TTC549 (cell line): ENCODE measurements around the gene CCDC33.

ENCODE experiments used
- FAIRE-seq: peaks from 2 replicates; lab custom pipeline; 2012; peaks lifted over from hg19 to GRCh38; lab: Jason Lieb, UNC

Gene CCDC33

GRCh38 chr15:74235962-74236361, at the start of gene CCDC33:
Gene CCDC33 (plus strand): TSS chr15:74236326. CDS start chr15:74236720, 394 bp downstream.
- no peak for FAIRE-seq

- FAIRE-seq: no peak
These were observed 47.9 kb upstream of the CCDC33 start for GRCh38 chr15:74188216-74188615.

DNA sequence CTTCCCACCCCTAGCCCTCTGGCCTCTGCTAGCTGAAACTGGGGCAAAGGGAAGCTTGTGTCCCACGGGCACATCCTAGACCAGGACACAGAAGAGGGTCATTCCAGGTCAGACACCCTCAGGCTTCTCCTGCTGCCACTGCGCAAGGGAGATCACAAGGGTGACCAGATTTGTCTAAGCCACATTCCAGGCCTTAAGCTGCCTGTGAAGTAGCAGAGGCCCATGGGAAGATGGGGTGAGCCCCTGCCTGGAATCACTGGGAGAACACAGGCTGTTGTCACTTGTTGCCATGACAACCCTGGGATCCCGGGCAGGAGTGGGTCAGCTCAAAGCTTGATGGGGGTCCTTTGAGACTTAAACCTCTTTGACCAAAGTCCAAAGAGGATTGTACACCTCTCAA, 44.3 kb upstream of the CCDC33 start:
- FAIRE-seq: no peak

DNA sequence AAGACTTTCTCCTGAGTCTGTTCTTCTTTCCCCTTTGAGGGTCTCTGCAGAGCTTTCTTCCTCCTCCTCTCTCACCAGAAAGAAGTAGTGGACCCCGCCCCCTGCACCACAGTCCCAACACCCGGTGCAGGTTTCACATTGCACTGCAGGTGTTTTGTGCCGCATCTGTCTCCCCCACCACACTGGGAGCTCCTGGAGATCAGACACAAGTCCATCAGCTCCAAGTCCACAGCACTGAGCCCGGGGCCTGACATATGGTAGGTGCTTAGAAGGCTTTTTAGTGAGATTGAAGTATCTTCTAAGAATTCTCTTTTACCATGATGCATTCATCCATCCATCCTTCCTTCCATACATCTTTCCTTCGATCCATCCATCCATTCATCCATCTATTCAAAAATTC, 43.4 kb upstream of the CCDC33 start:
- FAIRE-seq: no peak

GRCh38 chr15:74193299-74193718, 42.8 kb upstream of the CCDC33 start:
- no peak for FAIRE-seq

- no peak for FAIRE-seq
These were observed 42.2 kb upstream of the CCDC33 start for GRCh38 chr15:74193905-74194304.

- FAIRE-seq: no peak
These were observed 41.3 kb upstream of the CCDC33 start for GRCh38 chr15:74194572-74195559.

DNA sequence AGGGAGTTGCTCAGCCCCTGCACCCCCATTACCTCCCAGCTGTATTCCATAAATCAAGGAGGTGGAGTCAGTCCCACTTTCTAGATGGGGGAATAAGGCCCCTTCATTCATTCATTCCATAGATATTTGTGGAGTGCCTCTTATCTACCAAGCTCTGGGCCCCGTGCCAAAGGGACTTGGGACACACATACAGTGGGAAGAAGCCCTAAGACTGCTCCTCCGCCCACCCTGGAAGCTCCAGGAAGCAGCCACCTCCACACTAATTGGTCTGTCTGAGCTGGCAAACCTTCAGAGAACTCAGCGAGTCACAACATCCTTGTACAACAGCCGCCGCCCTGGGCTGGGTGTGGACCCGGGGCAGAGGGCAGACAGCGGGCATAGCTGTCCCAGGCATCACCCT, 40.0 kb upstream of the CCDC33 start:
- no peak for FAIRE-seq

DNA sequence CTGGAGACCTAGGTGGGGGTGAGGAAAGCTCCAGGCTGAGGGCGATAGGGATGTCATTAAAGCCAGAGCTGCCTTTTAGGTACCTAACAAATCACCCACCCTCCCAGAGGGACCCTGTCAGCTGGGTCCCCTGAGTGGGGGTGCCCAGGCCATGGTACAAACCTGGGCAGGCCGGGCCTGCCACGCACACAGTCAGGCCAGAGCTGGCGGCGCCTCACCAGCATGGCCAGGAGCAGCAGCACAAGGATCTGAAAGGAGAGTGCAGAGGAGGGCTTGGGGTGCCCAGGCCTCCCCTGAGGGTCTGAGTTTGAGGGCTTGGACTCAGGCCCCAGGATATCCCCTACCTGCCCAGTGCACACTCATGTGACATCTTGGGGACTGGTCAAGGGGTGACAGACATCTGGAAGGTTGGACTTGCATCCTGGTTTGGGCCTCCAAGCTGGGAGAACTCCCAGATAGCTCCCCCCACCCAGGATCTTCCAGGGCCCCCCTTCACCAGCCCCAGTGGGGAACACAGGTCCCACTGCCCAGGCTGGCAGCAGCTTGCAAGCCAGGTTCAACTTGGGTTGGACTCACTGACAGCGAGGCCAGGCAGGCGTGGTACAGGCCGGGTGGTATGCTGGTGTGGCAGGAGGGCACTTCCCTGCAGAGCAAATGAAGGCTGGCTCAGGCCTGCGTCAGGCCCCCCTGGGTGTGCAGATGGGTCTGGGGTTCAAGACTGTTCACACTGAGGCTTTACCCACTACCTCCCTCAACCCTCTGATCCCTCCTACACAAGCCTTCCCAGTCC, 38.8 kb upstream of the CCDC33 start:
- no peak for FAIRE-seq

GRCh38 chr15:74199297-74199652, 36.9 kb upstream of the CCDC33 start:
- FAIRE-seq: no peak

- FAIRE-seq: no peak
These were observed 35.7 kb upstream of the CCDC33 start for GRCh38 chr15:74200412-74200815.

DNA sequence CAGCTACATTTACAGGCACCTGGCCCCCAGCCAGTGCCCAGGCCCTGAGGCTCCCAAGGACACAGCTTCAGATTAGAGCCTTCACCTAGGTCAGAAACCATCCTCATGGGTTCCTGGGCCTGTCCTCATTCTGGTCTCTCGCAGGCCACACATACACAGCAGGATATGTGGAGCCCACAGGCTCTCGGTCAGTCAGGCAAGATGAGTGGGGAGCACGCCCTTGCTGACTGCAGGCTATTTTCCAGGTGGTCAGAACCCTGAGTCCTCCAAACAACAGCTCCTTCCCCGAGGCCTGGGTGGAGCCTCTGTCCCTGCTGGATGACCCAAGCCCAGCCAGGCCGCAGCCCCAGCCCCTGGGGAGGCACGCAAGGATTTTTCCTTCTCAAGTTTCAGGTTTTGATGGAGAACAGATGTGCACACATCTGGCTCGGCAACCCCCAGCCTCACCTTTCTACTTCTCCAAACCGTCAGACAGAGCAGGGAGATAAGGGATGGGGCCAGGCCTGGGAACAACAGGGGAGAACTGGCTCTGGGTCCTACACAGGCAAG, 35.2 kb upstream of the CCDC33 start:
- no peak for FAIRE-seq

GRCh38 chr15:74201710-74202420, 34.3 kb upstream of the CCDC33 start:
- FAIRE-seq: no peak

DNA sequence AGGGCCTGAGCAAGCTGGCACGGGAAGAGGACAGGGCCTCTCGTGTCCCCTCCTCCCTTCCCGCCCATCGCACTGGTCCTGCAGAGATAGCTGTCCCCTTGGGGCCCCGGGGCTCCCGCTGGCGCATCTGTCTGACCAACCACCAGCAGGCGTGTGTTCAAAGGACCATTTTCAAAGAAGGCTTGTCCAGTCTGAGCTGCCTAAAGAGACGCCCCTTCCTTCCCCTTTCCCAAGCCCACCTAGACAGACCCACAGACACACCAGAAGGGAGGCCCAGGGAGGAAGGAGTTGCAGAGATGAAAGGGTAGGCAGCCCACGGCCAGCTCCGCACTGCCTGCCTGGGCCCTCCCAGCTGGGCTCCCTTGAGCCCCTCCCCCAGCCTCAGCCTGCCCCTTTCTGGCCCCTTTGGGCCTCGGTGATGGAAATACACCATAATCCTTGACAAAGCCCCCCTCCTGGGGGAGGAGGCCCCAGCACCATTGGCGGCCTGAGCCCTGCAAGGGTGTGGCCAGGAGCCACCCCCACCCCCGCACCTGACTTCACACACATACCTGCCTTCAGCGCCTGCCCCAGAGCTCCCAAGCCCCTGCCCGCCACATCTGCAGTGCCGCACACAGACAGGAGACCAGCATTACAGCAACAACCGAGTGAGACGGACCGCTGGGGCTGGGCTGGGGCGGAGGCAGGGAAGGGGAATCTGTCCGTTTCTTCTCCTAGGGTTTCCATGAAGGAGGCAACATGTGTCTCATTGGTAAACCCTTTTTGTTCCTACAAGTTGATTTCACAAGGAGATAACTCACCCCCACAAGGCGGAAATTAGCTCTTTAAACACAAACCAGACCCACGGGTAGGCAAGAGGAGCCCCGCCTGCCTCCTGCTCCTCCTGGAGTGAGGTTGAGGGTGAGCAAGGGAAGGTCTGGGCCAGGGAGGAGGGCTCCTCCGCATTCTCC, 33.4 kb upstream of the CCDC33 start, which contains the start of gene STRA6:
TSS of gene STRA6 (minus strand) at position 336 of the 950 bp plus-strand sequence. CDS start 520 bp downstream, outside the sequence.
- FAIRE-seq: no peak

GRCh38 chr15:74203914-74204431, 32.2 kb upstream of the CCDC33 start:
- FAIRE-seq: no peak

DNA sequence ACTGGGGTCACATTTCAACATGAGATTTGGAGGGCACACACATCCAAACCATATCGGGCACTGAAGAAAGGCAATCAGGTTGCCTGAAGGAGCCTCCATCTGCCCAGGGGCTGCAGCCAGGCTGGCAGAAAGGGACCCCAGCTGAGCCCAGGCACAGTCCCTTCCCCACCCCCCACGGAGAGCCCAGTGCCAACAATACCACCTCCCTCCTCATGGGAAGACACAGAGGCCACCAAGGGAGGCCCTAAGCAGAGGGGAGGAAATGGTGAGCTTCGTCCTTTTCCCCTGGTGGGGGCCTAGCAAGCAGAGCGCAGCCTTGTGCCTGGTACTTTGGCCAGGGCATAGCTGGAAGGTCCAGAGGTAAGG, 30.6 kb upstream of the CCDC33 start:
- no peak for FAIRE-seq

GRCh38 chr15:74206801-74207281, 29.3 kb upstream of the CCDC33 start:
- no peak for FAIRE-seq

GRCh38 chr15:74207652-74208440, 28.3 kb upstream of the CCDC33 start:
- no peak for FAIRE-seq

- FAIRE-seq: no peak
These were observed 27.6 kb upstream of the CCDC33 start for GRCh38 chr15:74208496-74208895.
